NCI-H345 treated with DMSO at 0.1 percent for 48 hours (cell line): ENCODE data around the gene DHX58.

Source experiments
- DNase-seq: peaks from one replicate; lab custom pipeline; 2025; ENCODE audit not compliant: unreplicated experiment; lab: John Stamatoyannopoulos, UW

The DHX58 gene

DNA sequence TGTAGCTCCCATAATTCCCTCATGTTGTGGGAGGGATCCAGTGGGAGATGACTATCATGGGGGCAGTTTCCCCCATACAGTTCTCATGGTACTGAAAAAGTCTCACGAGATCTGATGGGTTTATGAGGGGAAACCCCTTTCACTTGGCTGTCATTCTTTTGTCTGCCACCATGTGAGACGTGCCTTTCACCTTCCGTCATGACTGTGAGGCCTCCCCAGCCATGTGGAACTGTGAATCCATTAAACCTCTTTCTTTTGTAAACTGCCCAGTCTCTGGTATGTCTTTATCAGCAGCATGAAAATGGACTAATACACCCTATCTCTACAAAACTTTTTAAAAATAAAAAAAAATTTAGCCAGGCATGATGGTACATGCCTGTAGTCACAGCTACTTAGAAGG lies 55.9 kb downstream of the DHX58 start:
- no peak for DNase-seq

DNA sequence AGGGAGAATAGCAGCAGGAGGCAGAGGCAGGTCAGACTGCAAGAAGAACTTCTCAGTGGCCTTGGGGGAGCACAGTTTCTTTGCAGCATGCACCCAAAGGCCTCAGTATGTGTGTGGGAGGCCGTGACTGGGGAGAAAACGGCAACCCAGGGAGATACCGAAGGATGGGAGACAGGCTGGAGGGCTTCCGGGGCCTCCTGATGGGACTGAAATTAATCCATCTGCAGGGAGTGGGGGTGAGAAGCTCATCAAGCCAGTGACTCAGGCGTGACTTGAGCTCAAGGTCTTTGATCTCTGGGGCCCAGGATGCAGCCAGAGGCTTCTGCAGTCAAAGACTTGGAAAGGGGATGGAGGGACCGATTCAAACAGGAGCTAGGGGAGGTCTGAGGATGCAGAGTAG lies 57.0 kb downstream of the DHX58 start:
- no peak for DNase-seq

DNA sequence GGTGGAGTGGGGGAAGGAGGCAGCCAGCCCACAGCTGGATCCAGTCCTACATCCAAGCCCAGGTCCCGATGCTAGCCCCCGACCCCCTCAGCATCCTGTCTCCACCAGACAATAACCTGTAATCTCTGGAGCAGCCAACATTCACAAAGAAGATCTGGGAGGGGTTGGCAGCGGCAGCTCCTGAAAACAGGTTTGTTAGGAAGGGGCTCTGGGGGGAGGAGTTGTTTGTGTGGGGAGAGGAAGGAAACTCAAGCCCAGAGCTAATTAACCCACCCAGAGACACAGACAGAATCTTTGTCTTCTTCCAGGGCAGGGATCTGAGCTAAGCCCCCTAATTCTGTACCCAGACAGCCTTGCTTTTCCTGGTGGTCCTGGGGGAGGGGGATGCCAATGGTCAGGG lies 57.5 kb downstream of the DHX58 start:
- no peak for DNase-seq

DNA sequence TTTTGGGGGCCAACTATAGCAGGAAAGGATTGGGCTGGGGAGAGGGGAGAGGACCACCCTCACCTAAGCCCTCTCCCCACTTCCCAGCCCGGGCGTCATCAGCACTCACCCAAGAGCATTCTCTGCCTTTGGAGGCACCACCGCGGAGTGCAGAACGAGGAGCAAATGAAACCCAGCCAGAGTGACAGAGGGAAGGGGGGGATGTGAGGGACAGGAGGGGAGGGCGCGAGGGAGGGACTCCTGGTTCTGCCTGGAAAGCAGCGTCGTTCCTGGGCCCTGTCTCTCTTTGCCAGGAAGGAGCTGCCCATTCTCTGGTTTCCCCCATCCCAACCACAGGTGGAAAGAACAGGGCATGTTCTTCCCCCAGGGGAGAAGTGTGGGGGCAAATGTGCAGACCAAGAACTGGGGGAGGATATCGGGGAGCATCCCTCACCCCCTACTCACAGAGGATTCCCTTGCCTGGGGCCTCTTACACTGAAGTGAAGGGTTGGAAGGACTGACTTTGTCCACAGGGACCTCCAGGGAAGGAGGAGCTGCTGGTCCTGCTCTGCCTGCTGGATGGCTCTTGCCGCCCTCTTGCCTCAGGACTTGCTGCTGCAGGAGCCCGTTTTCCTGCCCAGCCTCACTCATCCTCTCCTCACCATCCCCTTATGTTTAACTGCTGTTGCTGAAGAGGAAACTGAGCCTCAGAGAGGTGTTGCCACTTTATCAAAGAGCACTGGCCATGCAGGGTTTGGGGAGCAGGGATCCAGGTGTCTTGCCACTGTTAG lies 58.6 kb downstream of the DHX58 start:
- DNase-seq = no peak

DNA sequence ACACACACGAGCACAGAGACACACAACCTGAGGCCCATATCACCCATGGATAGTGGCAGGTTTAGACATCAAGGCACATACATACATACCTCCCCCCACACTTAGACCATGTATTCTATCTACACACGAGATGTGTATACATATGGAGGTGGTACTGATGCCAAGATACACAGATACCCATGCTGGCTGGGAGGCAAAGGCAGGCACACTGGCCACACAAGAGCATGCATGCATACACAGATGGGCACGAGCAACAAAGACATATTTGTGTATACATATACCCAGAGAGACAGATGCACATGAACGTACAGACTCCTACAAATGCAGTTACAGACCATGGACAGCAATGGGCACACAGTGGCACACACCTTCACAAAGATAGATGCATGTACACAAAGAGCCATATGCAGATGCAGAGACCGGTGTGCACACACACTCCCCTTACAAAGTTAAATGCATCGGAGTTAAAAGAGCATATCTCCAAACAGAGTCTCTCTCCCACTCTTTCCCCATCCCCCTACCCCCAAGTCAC lies 60.1 kb downstream of the DHX58 start:
- DNase-seq = no peak

DNA sequence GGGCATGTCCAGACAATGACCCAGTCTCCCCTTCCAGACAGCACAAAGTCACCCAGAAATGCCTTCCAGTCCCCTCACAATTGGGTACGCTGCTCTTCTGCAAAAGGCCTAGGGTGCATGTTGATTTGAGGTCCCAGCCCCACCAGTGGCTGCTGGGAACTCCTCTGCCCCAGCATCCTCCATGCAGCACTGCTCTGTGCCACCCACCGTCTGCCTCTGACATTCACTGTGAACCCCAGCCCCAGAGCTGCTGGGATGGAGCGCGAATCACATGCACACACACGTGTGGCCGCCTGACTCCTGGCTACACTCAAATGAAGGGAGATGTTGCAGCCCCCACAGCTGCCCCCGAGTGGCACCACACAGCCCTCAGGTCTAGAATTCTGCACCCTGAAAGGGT lies 60.9 kb downstream of the DHX58 start:
- DNase-seq = no peak
